Panc1 (cell line): ENCODE results near the gene DLG2. TPM values are rescaled to one million over a fixed set of nuclear protein-coding genes. Genes with fewer than 3 reads are reported as not detected.

Experiments
- ATAC-seq: fragments of 200-7000 bp; cut with Tn5 transposase; 2 replicates; pipeline ENCODE4 v1.9.1; 2020; ENCODE audit warnings: mild to moderate bottlenecking, moderate library complexity
- BruUV-seq: library from RNA; stranded (reverse); fragments of 400-500 nt; replicated peaks from 2 replicates; lab custom pipeline; 2021; lab: Mats Ljungman, UMichigan
- CTCF ChIA-PET: fragments of 300-600 bp; sonication (Branson Sonifier 250); formaldehyde crosslinking; loops from one replicate; lab custom pipeline; 2022; ENCODE audit warnings: antibody characterized with exemption; lab: Charles Lee
- POLR2A ChIA-PET: fragments of 300-600 bp; sonication (Branson Sonifier 250); formaldehyde crosslinking; loops from one replicate; lab custom pipeline; 2022; ENCODE audit warnings: antibody characterized with exemption; lab: Charles Lee
- DNase-seq: peaks from one replicate; pipeline ENCODE4 v3.0.0-alpha.2; 2010; ENCODE audit warnings: low read depth, low spot score
- H3K27ac ChIP-seq: 2 replicates; pipeline ENCODE4 v1.5.1; 2011; ENCODE audit warnings: mild to moderate bottlenecking, low read length, inconsistent platforms
- H3K27me3 ChIP-seq: fragments of 200-500 bp; sonication (Bioruptor generic); 2 replicates; pipeline ENCODE4 v1.6.0; 2014; ENCODE audit warnings: low read length, inconsistent platforms; ENCODE audit not compliant: control insufficient read depth, insufficient read depth
- H3K36me3 ChIP-seq: fragments of 200-500 bp; sonication (Bioruptor generic); 2 replicates; pipeline ENCODE4 v1.5.1; 2014; ENCODE audit warnings: inconsistent platforms, mild to moderate bottlenecking, low read length, moderate library complexity; ENCODE audit not compliant: control insufficient read depth, insufficient read depth
- H3K4me1 ChIP-seq: 2 replicates; pipeline ENCODE4 v1.5.1; 2011; ENCODE audit warnings: inconsistent platforms, mild to moderate bottlenecking, low read length, moderate library complexity; ENCODE audit not compliant: control insufficient read depth, insufficient read depth
- H3K4me3 ChIP-seq, 2 experiments: 2 replicates each; pipeline ENCODE4 v1.5.1; 2011 to 2012; ENCODE audit warnings: low read depth in 2 of 2, low read length in 2 of 2, mild to moderate bottlenecking in 2 of 2, inconsistent platforms in 1 of 2, moderate library complexity in 1 of 2
- H3K9me3 ChIP-seq: fragments of 200-500 bp; sonication (Bioruptor generic); 2 replicates; pipeline ENCODE4 v1.5.1; 2014; ENCODE audit warnings: low read depth, mild to moderate bottlenecking, inconsistent platforms, low read length, moderate library complexity; ENCODE audit not compliant: control insufficient read depth, insufficient read depth
- POLR2AphosphoS5 ChIP-seq: IDR thresholded peaks from 2 replicates; pipeline ENCODE4 v1.6.1; 2012; ENCODE audit warnings: mild to moderate bottlenecking, low read depth, low read length, moderate library complexity
- SIN3A ChIP-seq: IDR thresholded peaks from 2 replicates; pipeline ENCODE4 v1.6.1; 2012; ENCODE audit warnings: low read depth, mild to moderate bottlenecking, low read length, moderate library complexity, borderline replicate concordance; ENCODE audit not compliant: insufficient read depth
- TCF7L2 ChIP-seq: IDR thresholded peaks from 2 replicates; pipeline ENCODE4 v1.6.1; 2011; ENCODE audit warnings: mild to moderate bottlenecking, low read depth, low read length, inconsistent platforms
- in situ Hi-C: cut with HindIII; loops from 2 replicates; pipeline ENCODE4 v1.10.0; 2016; ENCODE audit warnings: low sequenced_read_pairs, low pct_unique_long_range_greater_than_20kb
- intact Hi-C: fragments of 100-400 bp; cut with micrococcal nuclease; formaldehyde crosslinking; loops from one replicate; pipeline ENCODE4 v1.10.0; 2022; ENCODE audit not compliant: unreplicated experiment
- total RNA-seq: library from RNA; stranded (reverse); gene quantifications from one replicate; pipeline ENCODE4 v1.2.1, GENCODE V29; 2021; ENCODE audit not compliant: unreplicated experiment
- TF ChIP-seq, protein P1 (sequence below), 2 experiments: IDR thresholded peaks; 2 replicates each; pipeline ENCODE4 v1.6.1; 2011 to 2012; ENCODE audit warnings: low read depth in 2 of 2, control low read depth in 1 of 2, low read length in 1 of 2, mild to moderate bottlenecking in 1 of 2, moderate library complexity in 1 of 2; ENCODE audit not compliant: insufficient read depth in 1 of 2
- TF ChIP-seq, protein P2 (sequence below): fragments of 450-650 bp; IDR thresholded peaks from 2 replicates; pipeline ENCODE4 v1.5.1; 2017; ENCODE audit warnings: mild to moderate bottlenecking

DLG2 gene
- total RNA-seq, 1 experiment from 2014 or later: 4.2 TPM

DNA sequence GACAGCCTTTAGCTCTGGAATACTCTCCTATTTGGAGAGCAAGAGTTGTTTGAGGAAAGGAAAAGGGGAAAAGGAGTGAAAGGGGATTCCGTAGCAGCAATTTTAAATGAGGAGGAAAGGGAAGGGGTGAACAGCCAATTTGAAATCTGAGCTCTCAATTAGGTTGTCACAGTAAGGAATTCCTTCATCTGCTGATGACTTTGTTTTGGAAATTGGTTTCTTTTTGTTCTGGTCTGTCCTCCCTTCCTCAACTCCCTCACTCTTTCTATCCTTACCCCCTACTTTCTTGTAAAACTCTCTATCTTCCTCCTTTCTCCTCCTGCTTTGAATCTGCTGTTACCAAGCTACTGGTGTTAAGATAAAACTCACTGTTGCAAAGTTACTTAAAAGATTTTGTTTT lies 1155.6 kb downstream of the DLG2 start:
- ATAC-seq (no peak), DNase-seq (no peak)
- no peaks in the 10 kb centered on the region for H3K27me3 ChIP-seq
- POLR2A ChIA-PET: no interaction called here
- no peak overlapping the region for H3K4me3 ChIP-seq
- intact Hi-C loops: no loop called here
- H3K9me3 ChIP-seq: no peaks in the 10 kb centered on the region
- H3K36me3 ChIP-seq: no peaks in the 10 kb centered on the region
- in situ Hi-C loops: no loop called here
- H3K27ac ChIP-seq: no peak overlapping the region
- TF ChIP-seq, protein P1, sequence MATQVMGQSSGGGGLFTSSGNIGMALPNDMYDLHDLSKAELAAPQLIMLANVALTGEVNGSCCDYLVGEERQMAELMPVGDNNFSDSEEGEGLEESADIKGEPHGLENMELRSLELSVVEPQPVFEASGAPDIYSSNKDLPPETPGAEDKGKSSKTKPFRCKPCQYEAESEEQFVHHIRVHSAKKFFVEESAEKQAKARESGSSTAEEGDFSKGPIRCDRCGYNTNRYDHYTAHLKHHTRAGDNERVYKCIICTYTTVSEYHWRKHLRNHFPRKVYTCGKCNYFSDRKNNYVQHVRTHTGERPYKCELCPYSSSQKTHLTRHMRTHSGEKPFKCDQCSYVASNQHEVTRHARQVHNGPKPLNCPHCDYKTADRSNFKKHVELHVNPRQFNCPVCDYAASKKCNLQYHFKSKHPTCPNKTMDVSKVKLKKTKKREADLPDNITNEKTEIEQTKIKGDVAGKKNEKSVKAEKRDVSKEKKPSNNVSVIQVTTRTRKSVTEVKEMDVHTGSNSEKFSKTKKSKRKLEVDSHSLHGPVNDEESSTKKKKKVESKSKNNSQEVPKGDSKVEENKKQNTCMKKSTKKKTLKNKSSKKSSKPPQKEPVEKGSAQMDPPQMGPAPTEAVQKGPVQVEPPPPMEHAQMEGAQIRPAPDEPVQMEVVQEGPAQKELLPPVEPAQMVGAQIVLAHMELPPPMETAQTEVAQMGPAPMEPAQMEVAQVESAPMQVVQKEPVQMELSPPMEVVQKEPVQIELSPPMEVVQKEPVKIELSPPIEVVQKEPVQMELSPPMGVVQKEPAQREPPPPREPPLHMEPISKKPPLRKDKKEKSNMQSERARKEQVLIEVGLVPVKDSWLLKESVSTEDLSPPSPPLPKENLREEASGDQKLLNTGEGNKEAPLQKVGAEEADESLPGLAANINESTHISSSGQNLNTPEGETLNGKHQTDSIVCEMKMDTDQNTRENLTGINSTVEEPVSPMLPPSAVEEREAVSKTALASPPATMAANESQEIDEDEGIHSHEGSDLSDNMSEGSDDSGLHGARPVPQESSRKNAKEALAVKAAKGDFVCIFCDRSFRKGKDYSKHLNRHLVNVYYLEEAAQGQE (IDR thresholded peaks at IDR 0.05; ENCODE audit: insufficient read depth in 1 of 2, low read depth in 2 of 2, low read length in 1 of 2): no peak
- TF ChIP-seq POLR2AphosphoS5: no peak
- TF ChIP-seq SIN3A: no peak
- TF ChIP-seq, protein P2, sequence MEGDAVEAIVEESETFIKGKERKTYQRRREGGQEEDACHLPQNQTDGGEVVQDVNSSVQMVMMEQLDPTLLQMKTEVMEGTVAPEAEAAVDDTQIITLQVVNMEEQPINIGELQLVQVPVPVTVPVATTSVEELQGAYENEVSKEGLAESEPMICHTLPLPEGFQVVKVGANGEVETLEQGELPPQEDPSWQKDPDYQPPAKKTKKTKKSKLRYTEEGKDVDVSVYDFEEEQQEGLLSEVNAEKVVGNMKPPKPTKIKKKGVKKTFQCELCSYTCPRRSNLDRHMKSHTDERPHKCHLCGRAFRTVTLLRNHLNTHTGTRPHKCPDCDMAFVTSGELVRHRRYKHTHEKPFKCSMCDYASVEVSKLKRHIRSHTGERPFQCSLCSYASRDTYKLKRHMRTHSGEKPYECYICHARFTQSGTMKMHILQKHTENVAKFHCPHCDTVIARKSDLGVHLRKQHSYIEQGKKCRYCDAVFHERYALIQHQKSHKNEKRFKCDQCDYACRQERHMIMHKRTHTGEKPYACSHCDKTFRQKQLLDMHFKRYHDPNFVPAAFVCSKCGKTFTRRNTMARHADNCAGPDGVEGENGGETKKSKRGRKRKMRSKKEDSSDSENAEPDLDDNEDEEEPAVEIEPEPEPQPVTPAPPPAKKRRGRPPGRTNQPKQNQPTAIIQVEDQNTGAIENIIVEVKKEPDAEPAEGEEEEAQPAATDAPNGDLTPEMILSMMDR: no peak
- no peak for TF ChIP-seq TCF7L2
- CTCF ChIA-PET: no interaction called here
- BruUV-seq: no TSS peak
- H3K4me1 ChIP-seq: no peaks in the 10 kb centered on the region

DNA sequence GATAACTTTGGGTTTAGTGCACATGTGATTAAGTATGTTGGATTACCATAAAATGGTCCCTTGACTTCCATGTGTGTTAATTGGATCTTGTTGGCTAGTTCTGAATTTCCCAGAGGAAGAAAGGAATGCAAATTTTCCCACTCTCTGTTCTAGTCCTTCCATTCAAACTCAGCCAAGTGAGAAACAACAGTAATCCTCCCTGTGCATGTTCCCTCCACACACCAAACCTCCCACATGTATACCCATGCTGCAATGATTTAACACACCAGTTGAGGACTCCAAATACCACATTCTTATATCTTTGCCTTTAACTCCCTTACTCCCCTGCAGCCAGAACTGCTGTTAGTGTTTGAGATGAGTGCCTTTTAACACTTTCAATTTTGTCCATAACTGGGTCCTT lies 1158.9 kb downstream of the DLG2 start:
- Histone ChIP-seq H3K4me1 (no peaks in the 10 kb centered on the region), H3K27me3 (no peaks in the 10 kb centered on the region), H3K4me3 (no peak overlapping the region), H3K9me3 (no peaks in the 10 kb centered on the region), H3K36me3 (no peaks in the 10 kb centered on the region), H3K27ac (no peak overlapping the region)
- ATAC-seq (no peak), DNase-seq (no peak)
- intact Hi-C loops (no loop called here), in situ Hi-C loops (no loop called here)
- no TSS peak for BruUV-seq
- TF ChIP-seq SIN3A (no peak), TCF7L2 (no peak), POLR2AphosphoS5 (no peak)
- TF ChIP-seq, protein P2: no peak
- TF ChIP-seq, protein P1 (IDR thresholded peaks at IDR 0.05; ENCODE audit: insufficient read depth in 1 of 2, low read depth in 2 of 2, low read length in 1 of 2): no peak
- ChIA-PET CTCF (no interaction called here), POLR2A (no interaction called here)
